NCI-H1105 (cell line): ENCODE measurements around the gene PABPN1.

Experiments
- DNase-seq: peaks from one replicate; lab custom pipeline; 2025; lab: John Stamatoyannopoulos, UW

Gene PABPN1

GRCh38 chr14:23358042-23358441 is 36.8 kb downstream of the PABPN1 start:
- no peak for DNase-seq

- DNase-seq = no peak
These were observed 37.4 kb downstream of the PABPN1 start for GRCh38 chr14:23358553-23359166.

- DNase-seq = no peak
These were observed 37.9 kb downstream of the PABPN1 start for GRCh38 chr14:23359167-23359626.

GRCh38 chr14:23359722-23360447 is 38.6 kb downstream of the PABPN1 start:
- no peak for DNase-seq

GRCh38 chr14:23360496-23360895 is 39.2 kb downstream of the PABPN1 start:
- no peak for DNase-seq

GRCh38 chr14:23361320-23361719 is 40.1 kb downstream of the PABPN1 start:
- no peak for DNase-seq

- DNase-seq = no peak
These were observed 40.5 kb downstream of the PABPN1 start for GRCh38 chr14:23361763-23362162.

GRCh38 chr14:23362200-23362599 is 40.9 kb downstream of the PABPN1 start:
- DNase-seq = no peak

- DNase-seq = no peak
These were observed 43.1 kb downstream of the PABPN1 start for GRCh38 chr14:23364164-23365035.

- DNase-seq = no peak
These were observed 43.9 kb downstream of the PABPN1 start, which contains the start of gene EFS for GRCh38 chr14:23365036-23365731. Gene EFS (minus strand): TSS chr14:23365172. CDS start chr14:23365025, 147 bp downstream.

- DNase-seq = no peak
These were observed 44.6 kb downstream of the PABPN1 start for GRCh38 chr14:23365732-23366425.

GRCh38 chr14:23366426-23366921 is 45.2 kb downstream of the PABPN1 start:
- no peak for DNase-seq

GRCh38 chr14:23370221-23370620 is 49.0 kb downstream of the PABPN1 start:
- DNase-seq = no peak

GRCh38 chr14:23371865-23372264 is 50.6 kb downstream of the PABPN1 start:
- DNase-seq = no peak

- DNase-seq = no peak
These were observed 51.3 kb downstream of the PABPN1 start, which contains the start of gene IL25 for GRCh38 chr14:23372509-23372908. Gene IL25 (plus strand): TSS chr14:23372809.

- no peak for DNase-seq
These were observed 51.8 kb downstream of the PABPN1 start for GRCh38 chr14:23373041-23373440.
